ENCODE measurements around the gene FBN2. TPM values are rescaled to one million over a fixed set of nuclear protein-coding genes. Genes with fewer than 3 reads are reported as not detected.

FBN2 gene
- total and polyA plus RNA-seq, 2 of the 4 experiments (the other 2 are of a cell fraction), result 26.7 to 69.0 TPM

GRCh38 chr5:128253161-128253560 is 284.9 kb downstream of the FBN2 start:
- Histone ChIP-seq H2BK5ac (ENCODE audit: low read depth, low read length, poor library complexity, severe bottlenecking) (no peak overlapping the region), H3K9me3 (ENCODE audit: control insufficient read depth, insufficient read depth, low read length) (peaks cover 3% of the 10 kb centered on the region; the same call in 1 of the 2 replicates), H3K4me3 (ENCODE audit: insufficient read depth, low read depth, low read length) (no peak overlapping the region), H4K20me1 (ENCODE audit: insufficient read depth, low read length) (no peaks in the 10 kb centered on the region), H3K23ac (ENCODE audit: low read depth, low read length) (no peak overlapping the region), H3K36me3 (ENCODE audit: control insufficient read depth, insufficient read depth, low read length) (peaks cover 1% of the 10 kb centered on the region; the same call in 1 of the 2 replicates), H2AK9ac (replicated peaks; ENCODE audit: low read depth, low read length, poor library complexity) (no peak overlapping the region), H3K14ac (replicated peaks; ENCODE audit: low read depth, low read length) (no peak overlapping the region), H2BK120ac (ENCODE audit: low read depth, low read length) (no peak overlapping the region), H2BK20ac (ENCODE audit: low read depth, low read length) (no peak overlapping the region), H3K4me2 (ENCODE audit: low read depth, low read length) (no peak overlapping the region), H4K91ac (ENCODE audit: insufficient read depth, low read depth, low read length) (no peak overlapping the region), H3K27me3 (ENCODE audit: control insufficient read depth, insufficient read depth, low read length) (no peaks in the 10 kb centered on the region), H4K8ac (ENCODE audit: low read depth in 2 of 2, low read length in 2 of 2) (no peak overlapping the region), H3K18ac (ENCODE audit: low read depth, low read length) (no peak overlapping the region), H2AFZ (replicated peaks; ENCODE audit: low read length, poor library complexity) (no peak overlapping the region), H3K56ac (ENCODE audit: extremely low read depth, insufficient read depth, low read length) (no peak overlapping the region), H3K4ac (ENCODE audit: low read depth, low read length) (no peak overlapping the region), H2AK5ac (ENCODE audit: low read depth, low read length) (no peak overlapping the region), H3K9ac (ENCODE audit: low read depth, low read length) (no peak overlapping the region), H3K27ac (ENCODE audit: insufficient read depth, low read length) (no peak overlapping the region), H2BK15ac (ENCODE audit: low read depth, low read length) (no peak overlapping the region), H3K4me1 (ENCODE audit: control insufficient read depth, insufficient read depth, low read length) (peaks cover 4% of the 10 kb centered on the region), H4K5ac (ENCODE audit: low read depth, low read length) (no peak overlapping the region), H3K79me1 (ENCODE audit: low read depth in 1 of 2, low read length in 2 of 2) (no peaks in the 10 kb centered on the region), H3K9me1 (ENCODE audit: insufficient read depth, low read length) (no peaks in the 10 kb centered on the region)
- intact Hi-C loops (cut with micrococcal nuclease), result no loop called here
- CTCF ChIA-PET, result no interaction called here
- in situ Hi-C loops (cut with MboI; ENCODE audit: low sequenced_read_pairs), result no loop called here
- 57% methylated on average over 1 of the region's 5 CpGs; no CpG with 5 or more reads in 1 of the 2 experiments for WGBS, 2 experiments (ENCODE audit: extremely low coverage in 2 of 2, insufficient read length in 1 of 2)
- DNase-seq (no peak), ATAC-seq (ENCODE audit: low read depth) (peak; percentile 8; the same call in 1 of the 2 replicates)
- dilution Hi-C loops (cut with HindIII; ENCODE audit: low sequenced_read_pairs, unreplicated experiment), result no loop called here
- TF ChIP-seq CTCF (conservative IDR thresholded peaks at IDR 0.05; ENCODE audit: low read depth, low read length) (no peak), MAFK (IDR thresholded peaks at IDR 0.05; ENCODE audit: low read depth, low read length) (no peak), USF2 (IDR thresholded peaks at IDR 0.05; ENCODE audit: low read depth, low read length) (no peak), FOS (IDR thresholded peaks at IDR 0.05; ENCODE audit: low read depth, low read length) (no peak), ELK1 (IDR thresholded peaks at IDR 0.05; ENCODE audit: borderline replicate concordance, low read depth, low read length) (no peak), RFX5 (IDR thresholded peaks at IDR 0.05; ENCODE audit: low read depth, low read length) (no peak), CHD1 (IDR thresholded peaks at IDR 0.05; ENCODE audit: low read depth, low read length) (no peak), POLR2A (IDR thresholded peaks at IDR 0.05; ENCODE audit: low read depth, low read length) (no peak), BHLHE40 (IDR thresholded peaks at IDR 0.05; ENCODE audit: low read depth, low read length) (no peak), MXI1 (IDR thresholded peaks at IDR 0.05; ENCODE audit: borderline replicate concordance, low read depth, low read length) (no peak), MAZ (IDR thresholded peaks at IDR 0.05; ENCODE audit: borderline replicate concordance, low read depth, low read length) (no peak), NFE2L2 (IDR thresholded peaks at IDR 0.05; ENCODE audit: low read depth, low read length) (no peak), RAD21 (IDR thresholded peaks at IDR 0.05; ENCODE audit: low read length) (no peak), SMC3 (IDR thresholded peaks at IDR 0.05; ENCODE audit: low read depth, low read length) (no peak), RCOR1 (IDR thresholded peaks at IDR 0.05; ENCODE audit: insufficient replicate concordance, low read length) (no peak), CEBPB (IDR thresholded peaks at IDR 0.05; ENCODE audit: low read depth, low read length) (no peak)
- POLR2A ChIA-PET (ENCODE audit: unreplicated experiment), result interaction anchor here (0.6 kb wide), 1 partner anchor 24 kb away, joined by 7 read pairs; no protein-coding TSS in a partner anchor
- no TSS peak for BruUV-seq (replicated peaks)
